Stomach (tissue), 4 donors: ENCODE measurements around the gene TFAP2A.

Source experiments
- POLR2A ChIP-seq, 4 donors: fragments of 450-650 bp; IDR thresholded peaks; one replicate each; pipeline ENCODE4 v1.6.1; 2016; ENCODE audit warnings: antibody characterized with exemption in 4 of 4, control low read depth in 2 of 4, mild to moderate bottlenecking in 1 of 4, moderate library complexity in 1 of 4
- POLR2AphosphoS5 ChIP-seq, 3 donors: sonication (generic); formaldehyde crosslinking; IDR thresholded peaks; one replicate each; pipeline ENCODE4 v1.6.1; 2016; ENCODE audit warnings: antibody characterized with exemption in 3 of 3
- TF ChIP-seq, protein P1 (sequence below), 7 experiments: fragments of 450-650 bp in 4 of 7; fragments of 200-600 bp in 3 of 7; sonication (generic) in 3 of 7; IDR thresholded peaks; one replicate each; pipeline ENCODE4 v1.5.1; 2016 to 2019; ENCODE audit warnings: antibody characterized with exemption in 7 of 7, control low read depth in 2 of 7, mild to moderate bottlenecking in 1 of 7

DNA sequence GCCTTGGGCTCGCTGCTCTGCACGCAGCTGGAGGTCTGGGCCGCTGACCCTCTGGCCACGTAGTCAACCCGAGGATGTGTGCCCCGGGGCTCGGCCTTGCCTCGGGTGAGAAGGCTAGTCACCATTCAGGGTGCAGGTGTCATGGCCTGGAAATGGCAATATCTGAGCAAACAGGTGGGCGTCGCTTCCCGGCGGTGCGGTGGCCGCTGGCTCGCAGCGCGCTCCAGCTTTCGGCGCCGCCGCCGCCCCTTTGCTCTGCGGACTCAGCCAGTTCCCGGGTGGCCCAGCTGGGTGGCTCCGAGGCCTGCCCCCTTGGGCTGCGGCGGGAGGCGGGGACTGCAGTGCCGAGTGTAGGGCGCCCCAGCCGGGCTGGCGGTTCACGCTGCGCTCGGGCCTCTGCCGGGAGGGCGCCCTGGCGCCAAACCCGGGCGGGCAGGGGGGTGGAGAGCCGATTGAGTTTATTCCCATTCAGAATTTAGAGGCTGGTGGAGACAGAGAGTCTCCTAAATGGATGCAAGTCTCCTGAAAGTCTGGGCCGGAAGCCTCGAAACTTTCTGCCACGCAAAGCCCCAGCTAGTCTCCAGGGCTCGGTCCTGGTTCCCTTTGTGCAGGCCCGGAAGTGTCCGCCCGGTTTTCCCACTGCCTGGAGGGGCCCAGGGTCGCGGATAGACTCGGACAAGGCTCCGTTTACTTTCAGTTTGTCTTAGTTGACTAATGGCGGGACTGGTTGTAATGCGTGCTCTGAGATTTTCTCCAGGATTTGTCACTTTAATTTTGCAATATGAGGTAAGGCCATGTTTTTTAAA, 11.3 kb upstream of the TFAP2A start:
- TF ChIP-seq, protein P1, sequence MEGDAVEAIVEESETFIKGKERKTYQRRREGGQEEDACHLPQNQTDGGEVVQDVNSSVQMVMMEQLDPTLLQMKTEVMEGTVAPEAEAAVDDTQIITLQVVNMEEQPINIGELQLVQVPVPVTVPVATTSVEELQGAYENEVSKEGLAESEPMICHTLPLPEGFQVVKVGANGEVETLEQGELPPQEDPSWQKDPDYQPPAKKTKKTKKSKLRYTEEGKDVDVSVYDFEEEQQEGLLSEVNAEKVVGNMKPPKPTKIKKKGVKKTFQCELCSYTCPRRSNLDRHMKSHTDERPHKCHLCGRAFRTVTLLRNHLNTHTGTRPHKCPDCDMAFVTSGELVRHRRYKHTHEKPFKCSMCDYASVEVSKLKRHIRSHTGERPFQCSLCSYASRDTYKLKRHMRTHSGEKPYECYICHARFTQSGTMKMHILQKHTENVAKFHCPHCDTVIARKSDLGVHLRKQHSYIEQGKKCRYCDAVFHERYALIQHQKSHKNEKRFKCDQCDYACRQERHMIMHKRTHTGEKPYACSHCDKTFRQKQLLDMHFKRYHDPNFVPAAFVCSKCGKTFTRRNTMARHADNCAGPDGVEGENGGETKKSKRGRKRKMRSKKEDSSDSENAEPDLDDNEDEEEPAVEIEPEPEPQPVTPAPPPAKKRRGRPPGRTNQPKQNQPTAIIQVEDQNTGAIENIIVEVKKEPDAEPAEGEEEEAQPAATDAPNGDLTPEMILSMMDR (IDR thresholded peaks at IDR 0.05) = no peak
- TF ChIP-seq POLR2A (IDR thresholded peaks at IDR 0.05) (no peak), POLR2AphosphoS5 (IDR thresholded peaks at IDR 0.05) (no peak)
